Lower leg skin (tissue), 3 donors: ENCODE results near the gene PAOX.

Experiments used
- POLR2A ChIP-seq, 2 donors: fragments of 450-650 bp; IDR thresholded peaks; one replicate each; pipeline ENCODE4 v1.6.1; 2016 to 2017; ENCODE audit warnings: antibody characterized with exemption in 2 of 2, mild to moderate bottlenecking in 1 of 2, moderate library complexity in 1 of 2
- TF ChIP-seq, protein P1 (sequence below), 3 donors: fragments of 450-650 bp; IDR thresholded peaks; one replicate each; pipeline ENCODE4 v1.5.1; 2016; ENCODE audit warnings: antibody characterized with exemption in 3 of 3, mild to moderate bottlenecking in 3 of 3, moderate library complexity in 2 of 3

DNA sequence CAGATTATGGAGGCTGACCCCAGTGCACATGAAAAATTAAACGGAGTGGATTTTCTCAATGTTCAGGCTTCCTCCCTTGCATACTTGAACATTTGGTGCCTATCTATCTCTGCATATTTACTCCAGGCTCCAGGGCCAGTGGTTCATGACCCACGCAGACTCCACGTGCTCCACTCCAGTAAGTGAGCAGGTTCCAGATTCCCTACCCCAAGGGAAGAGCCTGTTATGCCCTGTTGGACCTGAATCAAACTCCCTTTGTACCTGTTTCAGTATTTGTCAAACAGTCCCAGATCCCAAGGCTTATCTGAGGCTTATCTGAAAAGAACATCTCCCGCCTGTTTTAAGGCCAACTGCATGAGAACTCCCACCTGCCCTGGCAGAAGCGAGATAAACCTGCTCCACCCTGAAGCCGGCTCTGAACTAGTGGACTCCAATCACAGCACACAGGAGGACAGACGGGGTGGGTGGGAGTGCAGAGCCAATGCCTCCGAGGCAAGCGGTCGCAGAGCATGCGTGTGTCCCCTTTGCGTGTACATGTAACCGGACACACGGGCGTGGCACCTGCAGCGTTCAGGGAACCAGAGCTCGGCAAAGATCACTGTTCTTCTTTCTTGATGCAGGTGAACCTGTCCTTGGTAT lies 19.0 kb upstream of the PAOX start:
- TF ChIP-seq, protein P1, sequence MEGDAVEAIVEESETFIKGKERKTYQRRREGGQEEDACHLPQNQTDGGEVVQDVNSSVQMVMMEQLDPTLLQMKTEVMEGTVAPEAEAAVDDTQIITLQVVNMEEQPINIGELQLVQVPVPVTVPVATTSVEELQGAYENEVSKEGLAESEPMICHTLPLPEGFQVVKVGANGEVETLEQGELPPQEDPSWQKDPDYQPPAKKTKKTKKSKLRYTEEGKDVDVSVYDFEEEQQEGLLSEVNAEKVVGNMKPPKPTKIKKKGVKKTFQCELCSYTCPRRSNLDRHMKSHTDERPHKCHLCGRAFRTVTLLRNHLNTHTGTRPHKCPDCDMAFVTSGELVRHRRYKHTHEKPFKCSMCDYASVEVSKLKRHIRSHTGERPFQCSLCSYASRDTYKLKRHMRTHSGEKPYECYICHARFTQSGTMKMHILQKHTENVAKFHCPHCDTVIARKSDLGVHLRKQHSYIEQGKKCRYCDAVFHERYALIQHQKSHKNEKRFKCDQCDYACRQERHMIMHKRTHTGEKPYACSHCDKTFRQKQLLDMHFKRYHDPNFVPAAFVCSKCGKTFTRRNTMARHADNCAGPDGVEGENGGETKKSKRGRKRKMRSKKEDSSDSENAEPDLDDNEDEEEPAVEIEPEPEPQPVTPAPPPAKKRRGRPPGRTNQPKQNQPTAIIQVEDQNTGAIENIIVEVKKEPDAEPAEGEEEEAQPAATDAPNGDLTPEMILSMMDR (IDR thresholded peaks at IDR 0.05) = no peak
- TF ChIP-seq POLR2A (IDR thresholded peaks at IDR 0.05) = no peak
